MCF 10A (cell line): ENCODE results near the gene GPR146. TPM values are rescaled to one million over a fixed set of nuclear protein-coding genes. Genes with fewer than 3 reads are reported as not detected.

ENCODE experiments used
- BruUV-seq: library from RNA; stranded (reverse); fragments of 400-500 nt; replicated peaks from 2 replicates; lab custom pipeline; 2021; lab: Mats Ljungman, UMichigan
- CTCF ChIA-PET: fragments of 300-600 bp; sonication (Branson Sonifier 250); formaldehyde crosslinking; extraction: SDS; loops from one replicate; lab custom pipeline; 2021; ENCODE audit warnings: antibody characterized with exemption, inconsistent platforms; lab: Yijun Ruan, JAX
- POLR2A ChIA-PET: fragments of 300-600, 350-650 bp; sonication (Branson Sonifier 250); formaldehyde crosslinking; extraction: SDS; loops from one replicate; lab custom pipeline; 2020; ENCODE audit warnings: antibody characterized with exemption, inconsistent platforms; lab: Yijun Ruan, JAX
- DNase-seq: peaks from one replicate; pipeline ENCODE4 v3.0.0-alpha.2; 2018; ENCODE audit not compliant: unreplicated experiment
- H3K27ac Mint-ChIP-seq: one replicate; pipeline ENCODE4 v1.8.0; 2022; ENCODE audit warnings: mild to moderate bottlenecking, low read depth, mixed read lengths; ENCODE audit not compliant: unreplicated experiment
- H3K27me3 Mint-ChIP-seq: one replicate; pipeline ENCODE4 v1.8.0; 2022; ENCODE audit warnings: mixed read lengths; ENCODE audit not compliant: insufficient read depth, unreplicated experiment
- H3K36me3 Mint-ChIP-seq: one replicate; pipeline ENCODE4 v1.8.0; 2022; ENCODE audit warnings: mild to moderate bottlenecking, moderate library complexity, mixed read lengths; ENCODE audit not compliant: insufficient read depth, unreplicated experiment
- H3K4me1 Mint-ChIP-seq: one replicate; pipeline ENCODE4 v1.8.0; 2022; ENCODE audit warnings: mixed read lengths; ENCODE audit not compliant: insufficient read depth, unreplicated experiment
- H3K4me3 Mint-ChIP-seq: one replicate; pipeline ENCODE4 v1.8.0; 2022; ENCODE audit warnings: mild to moderate bottlenecking, moderate library complexity, mixed read lengths; ENCODE audit not compliant: unreplicated experiment
- H3K9me3 Mint-ChIP-seq: one replicate; pipeline ENCODE4 v1.8.0; 2022; ENCODE audit warnings: mixed read lengths; ENCODE audit not compliant: unreplicated experiment
- CTCF ChIP-seq: fragments of 200-600 bp; IDR thresholded peaks from one replicate; pipeline ENCODE4 v1.8.0; 2022; ENCODE audit warnings: antibody characterized with exemption, mild to moderate bottlenecking; ENCODE audit not compliant: unreplicated experiment
- intact Hi-C: fragments of 100-400 bp; cut with micrococcal nuclease; formaldehyde crosslinking; loops from 2 replicates; pipeline ENCODE4 v1.14.1; 2022
- total RNA-seq: library from RNA; stranded (reverse); gene quantifications from 2 replicates; pipeline ENCODE4 v1.2.3, GENCODE V29; 2022

GPR146 gene
- total RNA-seq, 1 experiment from 2014 or later = not detected

DNA sequence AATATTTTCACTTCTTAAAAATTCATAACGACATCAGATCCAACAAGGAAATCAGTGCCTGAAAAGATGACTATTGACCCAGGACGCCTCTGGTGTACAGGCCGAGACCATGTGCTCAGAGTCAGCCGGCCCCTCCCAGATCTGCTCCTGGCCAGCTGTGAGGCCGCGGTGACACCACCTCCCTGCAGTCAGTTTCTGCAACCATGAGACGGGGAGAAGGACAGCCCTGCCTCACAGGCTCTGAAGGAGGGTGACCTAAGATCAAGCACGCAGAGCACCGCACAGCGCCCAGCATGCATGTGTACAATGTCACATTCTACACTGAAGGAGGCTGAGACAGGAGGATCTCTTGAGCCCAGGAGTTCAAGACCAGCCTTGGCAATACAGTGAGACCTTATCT is 40.9 kb downstream of the GPR146 start:
- H3K9me3 Mint-ChIP-seq = no peaks in the 10 kb centered on the region
- ChIA-PET CTCF (interaction anchor here (1.0 to 4.2 kb wide), 6 partner anchors 9 to 98 kb away, joined by 3 to 26 read pairs (median 6); no protein-coding TSS in a partner anchor), POLR2A (no interaction called here)
- intact Hi-C loops = loop anchor here (5.0 kb wide), 2 partner anchors 52 to 77 kb away; partner anchors contain the start of gene ZFAND2A
- H3K27ac Mint-ChIP-seq = peak overlapping the region; percentile 54
- H3K4me1 Mint-ChIP-seq = peaks cover 20% of the 10 kb centered on the region
- no peak for DNase-seq
- no peaks in the 10 kb centered on the region for H3K27me3 Mint-ChIP-seq
- no TSS peak for BruUV-seq
- TF ChIP-seq CTCF = no peak
- H3K4me3 Mint-ChIP-seq = no peak overlapping the region
- no peaks in the 10 kb centered on the region for H3K36me3 Mint-ChIP-seq

- Mint-ChIP-seq H3K36me3 (peaks cover 3% of the 10 kb centered on the region), H3K9me3 (no peaks in the 10 kb centered on the region), H3K4me1 (peaks cover 20% of the 10 kb centered on the region), H3K27me3 (no peaks in the 10 kb centered on the region), H3K4me3 (no peak overlapping the region), H3K27ac (no peak overlapping the region)
- POLR2A ChIA-PET = interaction anchor here (0.5 to 1.1 kb wide), 4 partner anchors 53 to 606 kb away, joined by 3 to 4 read pairs (median 4); partner anchors contain the start of gene COX19
- intact Hi-C loops = loop anchor here (1.0 to 5.0 kb wide), 3 partner anchors 51 to 90 kb away; partner anchors contain the start of gene ZFAND2A
- no peak for DNase-seq
- no peak for TF ChIP-seq CTCF
- no TSS peak for BruUV-seq
- CTCF ChIA-PET = interaction anchor here (0.6 to 4.2 kb wide), 24 partner anchors 9 to 1719 kb away, joined by 3 to 26 read pairs (median 4); partner anchors contain the start of gene COX19
Measured at GRCh38 chr7:1085910-1086421, 41.6 kb downstream of the GPR146 start.

GRCh38 chr7:1086588-1087464 is 42.5 kb downstream of the GPR146 start:
- H3K9me3 Mint-ChIP-seq = no peaks in the 10 kb centered on the region
- no peaks in the 10 kb centered on the region for H3K27me3 Mint-ChIP-seq
- ChIA-PET CTCF (interaction anchor here (0.5 to 4.2 kb wide), 29 partner anchors 9 to 1718 kb away, joined by 3 to 26 read pairs (median 3); partner anchors contain the start of gene COX19), POLR2A (interaction anchor here (0.5 to 1.5 kb wide), 7 partner anchors 11 to 112 kb away, joined by 3 to 6 read pairs (median 4); partner anchors contain the start of gene COX19)
- H3K4me3 Mint-ChIP-seq = peak overlapping the region; percentile 81
- DNase-seq = peak; percentile 73
- BruUV-seq = no TSS peak
- intact Hi-C loops = loop anchor here (1.0 to 5.0 kb wide), 3 partner anchors 50 to 89 kb away; partner anchors contain the start of gene ZFAND2A
- H3K27ac Mint-ChIP-seq = no peak overlapping the region
- H3K4me1 Mint-ChIP-seq = peaks cover 22% of the 10 kb centered on the region
- peaks cover 5% of the 10 kb centered on the region for H3K36me3 Mint-ChIP-seq
- peak; percentile 83 for TF ChIP-seq CTCF

- POLR2A ChIA-PET = interaction anchor here (1.1 to 1.5 kb wide), 4 partner anchors 12 to 95 kb away, joined by 3 to 6 read pairs (median 5); a partner anchor contains a TSS
- Mint-ChIP-seq H3K9me3 (no peaks in the 10 kb centered on the region), H3K36me3 (peaks cover 5% of the 10 kb centered on the region), H3K27me3 (no peaks in the 10 kb centered on the region), H3K27ac (no peak overlapping the region), H3K4me1 (peaks cover 24% of the 10 kb centered on the region), H3K4me3 (peak overlapping the region; percentile 81)
- no peak for TF ChIP-seq CTCF
- BruUV-seq = no TSS peak
- intact Hi-C loops = loop anchor here (5.0 kb wide), 2 partner anchors 50 to 75 kb away; partner anchors contain the start of gene ZFAND2A
- DNase-seq = peak; percentile 2
- CTCF ChIA-PET = interaction anchor here (0.6 to 1.3 kb wide), 8 partner anchors 9 to 371 kb away, joined by 3 to 5 read pairs (median 3); no protein-coding TSS in a partner anchor
Measured at GRCh38 chr7:1087465-1087814, 43.1 kb downstream of the GPR146 start.
